GM19193 (cell line): ENCODE results near the gene IPPK.

Experiments
- POLR2A ChIP-seq: IDR thresholded peaks from 4 replicates; pipeline ENCODE4 v1.6.1; 2011; ENCODE audit not compliant: insufficient read depth, insufficient read length; ENCODE audit errors: extremely low read depth

IPPK gene

GRCh38 chr9:92608909-92609445, 61.0 kb downstream of the IPPK start:
- TF ChIP-seq POLR2A = no peak

GRCh38 chr9:92608241-92608908, 61.6 kb downstream of the IPPK start:
- TF ChIP-seq POLR2A = no peak

- TF ChIP-seq POLR2A = no peak
Observed at GRCh38 chr9:92607773-92608172, 62.2 kb downstream of the IPPK start.

GRCh38 chr9:92607088-92607487, 62.8 kb downstream of the IPPK start:
- TF ChIP-seq POLR2A = no peak

GRCh38 chr9:92605224-92605623, 64.7 kb downstream of the IPPK start:
- no peak for TF ChIP-seq POLR2A

GRCh38 chr9:92603990-92604389, 65.9 kb downstream of the IPPK start:
- TF ChIP-seq POLR2A = no peak

- no peak for TF ChIP-seq POLR2A
Observed at GRCh38 chr9:92603100-92603499, 66.8 kb downstream of the IPPK start.

- TF ChIP-seq POLR2A = no peak
Observed at GRCh38 chr9:92602413-92602812, 67.5 kb downstream of the IPPK start.

- TF ChIP-seq POLR2A = no peak
Observed at GRCh38 chr9:92601451-92601850, 68.5 kb downstream of the IPPK start.

- TF ChIP-seq POLR2A = no peak
Observed at GRCh38 chr9:92600462-92601261, 69.3 kb downstream of the IPPK start.

GRCh38 chr9:92599938-92600461, 69.9 kb downstream of the IPPK start:
- no peak for TF ChIP-seq POLR2A

DNA sequence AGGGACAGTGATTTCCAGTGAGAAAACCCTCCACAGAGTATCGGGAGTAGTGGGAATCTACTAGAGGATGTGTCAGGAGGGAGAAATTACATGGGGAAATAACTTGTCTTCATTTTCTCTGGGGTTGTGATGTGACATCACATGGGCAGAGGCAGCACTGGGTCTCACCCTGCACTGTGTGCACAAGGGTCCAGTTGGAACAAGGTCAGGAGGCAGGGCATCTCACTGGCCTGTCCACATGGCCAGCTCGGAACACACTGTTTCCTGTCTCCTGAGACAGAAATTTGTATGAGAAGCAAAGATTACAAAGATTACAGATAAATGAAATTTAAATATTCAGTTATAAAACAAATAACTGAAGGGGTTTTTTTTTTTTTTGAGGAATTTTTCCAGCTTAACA, 71.5 kb downstream of the IPPK start:
- no peak for TF ChIP-seq POLR2A

DNA sequence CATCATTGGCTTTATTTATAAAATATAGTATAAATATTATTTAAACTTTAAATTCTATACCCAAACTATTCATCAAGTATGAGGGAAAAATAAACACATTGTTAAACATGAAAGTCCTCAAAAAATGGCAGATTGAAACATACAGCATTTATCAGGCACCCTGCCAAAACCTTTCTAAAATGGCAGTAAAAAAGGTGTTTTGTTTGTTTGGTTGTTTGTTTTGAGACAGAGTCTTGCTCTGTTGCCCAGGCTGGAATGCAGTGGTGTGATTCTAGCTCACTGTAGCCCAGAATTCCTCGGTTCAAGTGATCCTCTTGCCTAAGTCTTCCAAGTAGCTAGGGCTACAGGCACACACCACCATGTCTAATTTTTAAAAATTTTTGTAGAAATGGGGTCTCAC, 74.0 kb downstream of the IPPK start:
- TF ChIP-seq POLR2A = no peak

DNA sequence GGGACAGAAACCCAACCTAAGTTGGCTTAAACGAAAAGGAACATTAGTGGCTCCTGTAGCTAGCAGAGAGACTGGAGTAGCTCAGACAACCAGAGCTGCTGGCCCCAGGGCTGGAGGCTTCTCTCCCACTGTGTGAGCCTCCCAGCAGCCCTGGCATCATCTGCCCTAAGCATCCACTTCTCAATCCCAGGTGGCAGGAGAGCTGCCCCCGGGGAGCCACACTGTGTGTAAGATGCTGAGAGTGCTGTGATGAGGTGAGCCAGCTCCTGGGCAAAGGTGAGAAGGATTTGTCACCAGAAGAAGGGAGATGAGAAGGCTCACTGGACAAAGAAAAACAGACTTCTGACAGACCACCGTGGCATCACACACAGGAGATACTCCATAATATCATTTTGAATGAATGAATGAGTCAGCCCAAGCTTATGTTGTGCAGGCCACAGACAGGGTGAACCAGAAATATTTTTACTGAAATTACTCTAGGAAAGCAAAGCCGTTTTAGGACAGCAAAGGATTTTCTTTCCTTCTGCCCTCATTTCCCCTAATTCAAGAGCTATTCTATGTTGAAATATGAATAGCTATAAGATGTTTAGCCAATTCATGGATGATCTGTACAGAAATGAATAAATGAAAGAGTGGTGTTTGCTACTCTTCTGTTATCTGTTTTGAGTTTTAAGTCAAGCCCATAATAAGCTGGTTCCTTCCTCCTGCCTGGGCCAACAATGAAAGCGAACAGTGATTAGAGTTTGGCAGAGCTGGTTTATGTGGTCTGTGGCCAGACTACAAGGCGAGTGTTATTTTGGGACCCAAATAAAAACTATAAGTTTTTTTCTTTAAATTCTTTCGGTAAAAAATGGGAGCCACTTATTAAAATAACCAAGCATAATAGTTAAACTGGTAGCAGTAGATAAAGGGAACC, 76.7 kb downstream of the IPPK start:
- no peak for TF ChIP-seq POLR2A

DNA sequence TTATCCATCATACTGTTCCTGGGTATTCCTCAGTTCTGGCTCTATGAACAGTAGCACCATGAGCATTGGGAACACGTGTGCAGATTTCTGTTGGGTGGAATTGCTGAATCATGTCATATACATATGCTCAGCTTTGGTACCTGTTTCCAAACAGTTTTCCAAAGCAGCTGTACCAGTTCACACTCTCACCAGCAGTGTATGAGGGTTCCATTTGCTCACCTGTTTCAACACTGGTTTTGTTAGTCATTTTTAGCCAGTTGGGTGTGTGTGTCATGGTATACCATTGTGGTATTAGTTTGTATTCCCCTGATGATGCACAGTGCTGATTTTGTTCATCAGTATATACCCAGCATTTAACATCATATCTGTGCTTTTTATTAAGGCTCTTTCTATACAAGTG, 77.4 kb downstream of the IPPK start:
- no peak for TF ChIP-seq POLR2A
